ENCODE data around the gene SORBS1. TPM values are rescaled to one million over a fixed set of nuclear protein-coding genes. Genes with fewer than 3 reads are reported as not detected.
A peak's percentile ranks its signal among the peaks of the same experiment; 100 is the strongest.

Gene SORBS1
- total RNA-seq, 1 donor from 2014 or later: 416 TPM

DNA sequence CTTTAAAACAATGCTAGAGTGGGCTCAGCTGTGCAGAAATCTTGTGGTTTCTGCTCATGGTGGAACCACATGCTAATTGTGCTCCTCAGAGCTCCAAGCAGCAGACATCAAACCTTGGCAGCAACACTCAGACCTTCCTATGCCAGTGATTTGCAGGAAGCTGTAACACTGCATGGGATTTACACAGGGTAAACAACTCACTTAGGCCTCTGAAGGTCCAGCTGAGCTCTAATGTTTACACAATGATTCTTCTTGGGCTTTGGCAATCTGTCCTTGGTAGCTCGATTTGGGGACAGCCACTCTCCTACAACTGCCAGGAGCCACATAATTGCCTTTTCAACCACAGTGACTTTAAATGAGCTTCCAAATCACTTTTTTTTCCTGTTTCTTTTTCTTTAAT lies 172.6 kb downstream of the SORBS1 start:
- Histone ChIP-seq H3K36me3 (peaks cover 60 to 68% of the 10 kb centered on the region in 2 donors), H3K27me3 (no peaks in the 10 kb centered on the region), H3K9me3 (no peaks in the 10 kb centered on the region), H3K27ac (peak overlapping the region; percentile 82 to 89), H3K4me3 (no peak overlapping the region), H3K4me1 (peaks cover 58 to 93% of the 10 kb centered on the region in 2 donors)
- intact Hi-C loops (cut with DNase I): loop anchor here (2.0 kb wide), 1 partner anchor 20 kb away; no protein-coding TSS in a partner anchor
- TF ChIP-seq, protein P1, sequence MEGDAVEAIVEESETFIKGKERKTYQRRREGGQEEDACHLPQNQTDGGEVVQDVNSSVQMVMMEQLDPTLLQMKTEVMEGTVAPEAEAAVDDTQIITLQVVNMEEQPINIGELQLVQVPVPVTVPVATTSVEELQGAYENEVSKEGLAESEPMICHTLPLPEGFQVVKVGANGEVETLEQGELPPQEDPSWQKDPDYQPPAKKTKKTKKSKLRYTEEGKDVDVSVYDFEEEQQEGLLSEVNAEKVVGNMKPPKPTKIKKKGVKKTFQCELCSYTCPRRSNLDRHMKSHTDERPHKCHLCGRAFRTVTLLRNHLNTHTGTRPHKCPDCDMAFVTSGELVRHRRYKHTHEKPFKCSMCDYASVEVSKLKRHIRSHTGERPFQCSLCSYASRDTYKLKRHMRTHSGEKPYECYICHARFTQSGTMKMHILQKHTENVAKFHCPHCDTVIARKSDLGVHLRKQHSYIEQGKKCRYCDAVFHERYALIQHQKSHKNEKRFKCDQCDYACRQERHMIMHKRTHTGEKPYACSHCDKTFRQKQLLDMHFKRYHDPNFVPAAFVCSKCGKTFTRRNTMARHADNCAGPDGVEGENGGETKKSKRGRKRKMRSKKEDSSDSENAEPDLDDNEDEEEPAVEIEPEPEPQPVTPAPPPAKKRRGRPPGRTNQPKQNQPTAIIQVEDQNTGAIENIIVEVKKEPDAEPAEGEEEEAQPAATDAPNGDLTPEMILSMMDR (IDR thresholded peaks at IDR 0.05): no peak
- DNase-seq (ENCODE audit: low spot score in 2 of 2): peak in 1 of 2 donors; percentile 80

DNA sequence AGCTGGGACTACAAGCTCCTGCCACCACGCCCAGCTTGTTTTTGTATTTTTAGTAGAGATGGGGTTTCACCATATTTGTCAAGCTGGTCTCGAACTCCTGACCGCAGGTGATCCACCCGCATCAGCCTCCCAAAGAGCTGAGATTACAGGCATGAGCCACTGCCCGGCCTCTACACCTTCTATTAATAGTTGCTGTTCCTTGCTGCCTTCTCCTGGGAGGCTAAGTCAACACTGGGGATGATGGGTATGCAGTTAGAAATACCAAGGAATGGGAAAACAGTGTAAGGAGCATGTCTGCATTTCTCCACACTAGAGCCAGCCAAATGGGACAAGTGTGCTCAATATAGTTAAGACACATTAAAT lies 173.1 kb downstream of the SORBS1 start:
- peaks cover 54 to 89% of the 10 kb centered on the region in 2 donors for H3K4me1 ChIP-seq
- intact Hi-C loops (cut with DNase I): loop anchor here (2.0 kb wide), 1 partner anchor 21 kb away; no protein-coding TSS in a partner anchor
- peak in 1 of 2 donors; percentile 85 for DNase-seq (ENCODE audit: low spot score in 2 of 2)
- no peaks in the 10 kb centered on the region for H3K9me3 ChIP-seq
- H3K36me3 ChIP-seq: peaks cover 60 to 68% of the 10 kb centered on the region in 2 donors
- H3K4me3 ChIP-seq: no peak overlapping the region
- peak overlapping the region; percentile 82 to 89 for H3K27ac ChIP-seq
- TF ChIP-seq, protein P1 (IDR thresholded peaks at IDR 0.05): no peak
- no peaks in the 10 kb centered on the region for H3K27me3 ChIP-seq

DNA sequence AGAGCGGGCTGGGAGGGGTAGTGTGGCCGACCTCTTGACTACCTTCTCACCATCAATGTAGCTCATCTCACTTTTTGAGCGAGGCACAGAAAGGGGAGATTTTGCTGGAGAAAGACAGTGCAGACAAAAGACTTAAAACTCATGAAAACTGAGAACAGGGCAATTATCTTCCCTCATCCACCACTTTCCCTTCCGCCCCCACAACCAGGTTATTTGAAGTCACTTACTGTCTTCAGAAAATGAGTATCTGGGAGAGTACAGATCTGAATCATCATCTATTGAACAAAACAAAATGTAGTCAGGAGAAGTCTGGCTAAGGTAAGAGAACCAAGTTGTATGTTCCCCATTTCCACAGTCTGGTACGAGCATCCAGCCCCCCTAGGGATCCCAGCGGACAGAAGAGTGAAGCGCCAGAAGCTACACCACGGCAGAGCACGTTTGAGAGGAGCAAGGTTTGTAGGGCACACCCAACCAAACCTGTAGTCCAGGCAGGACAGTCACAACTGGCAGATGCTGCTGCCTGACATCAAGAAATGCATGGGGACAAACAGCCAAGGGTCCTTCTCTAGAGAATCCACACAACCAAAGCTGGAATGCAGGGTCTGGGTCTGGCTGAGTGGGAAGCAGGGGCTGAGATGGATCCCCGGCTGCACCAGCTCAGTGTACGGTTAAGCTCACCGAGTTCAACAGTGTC lies 177.0 kb downstream of the SORBS1 start:
- TF ChIP-seq, protein P1 (IDR thresholded peaks at IDR 0.05): no peak
- no peak for DNase-seq (ENCODE audit: low spot score in 2 of 2)
- H3K4me3 ChIP-seq: no peak overlapping the region
- H3K27me3 ChIP-seq: no peaks in the 10 kb centered on the region
- H3K27ac ChIP-seq: peak overlapping the region; percentile 82 to 89
- H3K36me3 ChIP-seq: peaks cover 74 to 78% of the 10 kb centered on the region in 2 donors
- no peaks in the 10 kb centered on the region for H3K9me3 ChIP-seq
- intact Hi-C loops (cut with DNase I): no loop called here
- H3K4me1 ChIP-seq: peaks cover 28 to 78% of the 10 kb centered on the region in 2 donors

DNA sequence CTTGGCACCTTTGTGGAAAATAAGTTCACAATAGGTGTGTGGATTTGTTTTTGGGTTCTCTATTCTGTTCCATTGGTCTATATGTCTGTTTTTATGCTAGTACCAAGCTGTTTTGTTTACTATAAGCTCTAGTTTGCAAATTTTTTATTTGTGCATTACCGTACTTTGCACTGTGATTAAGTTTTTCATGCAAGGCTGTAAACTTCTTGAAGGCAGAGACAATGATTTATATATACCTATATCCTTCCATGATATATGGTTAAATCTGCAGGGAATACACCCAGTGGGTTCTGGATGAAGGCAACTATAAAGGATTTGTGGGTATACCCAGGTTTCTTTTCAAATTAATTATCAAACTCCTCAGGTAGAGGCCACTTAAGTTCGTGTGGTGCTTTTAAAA lies 178.6 kb downstream of the SORBS1 start:
- TF ChIP-seq, protein P1 (IDR thresholded peaks at IDR 0.05): no peak
- peaks cover 29 to 76% of the 10 kb centered on the region in 2 donors for H3K4me1 ChIP-seq
- no peaks in the 10 kb centered on the region for H3K27me3 ChIP-seq
- DNase-seq (ENCODE audit: low spot score in 2 of 2): no peak
- H3K27ac ChIP-seq: peak overlapping the region; percentile 44 to 89
- no peaks in the 10 kb centered on the region for H3K9me3 ChIP-seq
- peaks cover 75 to 78% of the 10 kb centered on the region in 2 donors for H3K36me3 ChIP-seq
- H3K4me3 ChIP-seq: no peak overlapping the region
- intact Hi-C loops (cut with DNase I): no loop called here

DNA sequence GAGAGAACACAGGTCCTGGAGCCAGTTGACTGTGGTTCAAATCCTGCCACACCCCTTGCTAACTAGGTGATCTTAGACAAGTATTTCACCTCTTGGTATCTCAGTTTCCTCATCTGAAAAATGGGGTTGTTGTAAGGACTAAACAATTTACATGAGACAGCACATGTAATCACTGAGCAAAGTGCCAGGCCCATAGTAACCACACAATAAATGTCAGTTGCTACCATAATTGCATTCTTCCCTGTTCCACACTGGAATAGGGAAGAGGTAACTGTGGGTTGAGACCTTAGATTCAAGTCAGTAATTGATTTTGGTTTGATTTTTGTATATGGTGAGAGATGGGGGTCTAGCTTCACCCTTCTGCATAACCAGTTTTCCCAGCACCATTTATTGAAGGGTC lies 179.0 kb downstream of the SORBS1 start:
- no peak for DNase-seq (ENCODE audit: low spot score in 2 of 2)
- intact Hi-C loops (cut with DNase I): no loop called here
- Histone ChIP-seq H3K27ac (peak overlapping the region; percentile 44 to 89), H3K4me1 (peaks cover 28 to 76% of the 10 kb centered on the region in 2 donors), H3K36me3 (peaks cover 75 to 80% of the 10 kb centered on the region in 2 donors), H3K4me3 (no peak overlapping the region), H3K27me3 (no peaks in the 10 kb centered on the region), H3K9me3 (no peaks in the 10 kb centered on the region)
- TF ChIP-seq, protein P1 (IDR thresholded peaks at IDR 0.05): no peak

All from ascending aorta (tissue), 2 donors.